ENCODE results near the gene RNPS1.

DNA sequence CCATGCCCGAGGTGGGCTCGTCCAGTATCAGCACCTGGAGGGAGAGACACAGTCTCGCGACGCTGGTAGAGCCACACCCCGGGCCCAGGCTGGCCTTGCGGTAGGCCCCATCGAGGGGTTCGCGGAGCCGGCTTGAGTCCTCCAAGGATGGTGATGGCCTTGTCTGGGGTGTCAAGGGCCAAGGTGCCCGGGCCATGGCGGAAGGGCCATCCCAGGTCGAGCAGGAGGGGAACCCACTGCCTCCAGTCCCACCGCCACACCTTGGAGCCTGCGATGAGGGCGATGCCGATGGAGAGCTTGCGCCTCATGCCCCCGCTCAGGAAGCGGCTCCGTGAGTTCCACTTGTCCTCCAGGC is 29.6 kb upstream of the RNPS1 start:
- no peak for TF ChIP-seq STAT1 (IDR thresholded peaks at IDR 0.05; ENCODE audit: unreplicated experiment)
- TF ChIP-seq, protein P1, sequence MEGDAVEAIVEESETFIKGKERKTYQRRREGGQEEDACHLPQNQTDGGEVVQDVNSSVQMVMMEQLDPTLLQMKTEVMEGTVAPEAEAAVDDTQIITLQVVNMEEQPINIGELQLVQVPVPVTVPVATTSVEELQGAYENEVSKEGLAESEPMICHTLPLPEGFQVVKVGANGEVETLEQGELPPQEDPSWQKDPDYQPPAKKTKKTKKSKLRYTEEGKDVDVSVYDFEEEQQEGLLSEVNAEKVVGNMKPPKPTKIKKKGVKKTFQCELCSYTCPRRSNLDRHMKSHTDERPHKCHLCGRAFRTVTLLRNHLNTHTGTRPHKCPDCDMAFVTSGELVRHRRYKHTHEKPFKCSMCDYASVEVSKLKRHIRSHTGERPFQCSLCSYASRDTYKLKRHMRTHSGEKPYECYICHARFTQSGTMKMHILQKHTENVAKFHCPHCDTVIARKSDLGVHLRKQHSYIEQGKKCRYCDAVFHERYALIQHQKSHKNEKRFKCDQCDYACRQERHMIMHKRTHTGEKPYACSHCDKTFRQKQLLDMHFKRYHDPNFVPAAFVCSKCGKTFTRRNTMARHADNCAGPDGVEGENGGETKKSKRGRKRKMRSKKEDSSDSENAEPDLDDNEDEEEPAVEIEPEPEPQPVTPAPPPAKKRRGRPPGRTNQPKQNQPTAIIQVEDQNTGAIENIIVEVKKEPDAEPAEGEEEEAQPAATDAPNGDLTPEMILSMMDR (conservative IDR thresholded peaks at IDR 0.05; ENCODE audit: low read depth in 2 of 2), result no peak
- no peak for TF ChIP-seq CREB1 (CRISPR knock-in tag; IDR thresholded peaks at IDR 0.05; ENCODE audit: low read depth)
- TF ChIP-seq, protein P2, sequence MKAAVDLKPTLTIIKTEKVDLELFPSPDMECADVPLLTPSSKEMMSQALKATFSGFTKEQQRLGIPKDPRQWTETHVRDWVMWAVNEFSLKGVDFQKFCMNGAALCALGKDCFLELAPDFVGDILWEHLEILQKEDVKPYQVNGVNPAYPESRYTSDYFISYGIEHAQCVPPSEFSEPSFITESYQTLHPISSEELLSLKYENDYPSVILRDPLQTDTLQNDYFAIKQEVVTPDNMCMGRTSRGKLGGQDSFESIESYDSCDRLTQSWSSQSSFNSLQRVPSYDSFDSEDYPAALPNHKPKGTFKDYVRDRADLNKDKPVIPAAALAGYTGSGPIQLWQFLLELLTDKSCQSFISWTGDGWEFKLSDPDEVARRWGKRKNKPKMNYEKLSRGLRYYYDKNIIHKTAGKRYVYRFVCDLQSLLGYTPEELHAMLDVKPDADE (IDR thresholded peaks at IDR 0.05), result no peak
- no peak for TF ChIP-seq POLR2AphosphoS5 (IDR thresholded peaks at IDR 0.05; ENCODE audit: low read depth)
- TF ChIP-seq, protein P3, sequence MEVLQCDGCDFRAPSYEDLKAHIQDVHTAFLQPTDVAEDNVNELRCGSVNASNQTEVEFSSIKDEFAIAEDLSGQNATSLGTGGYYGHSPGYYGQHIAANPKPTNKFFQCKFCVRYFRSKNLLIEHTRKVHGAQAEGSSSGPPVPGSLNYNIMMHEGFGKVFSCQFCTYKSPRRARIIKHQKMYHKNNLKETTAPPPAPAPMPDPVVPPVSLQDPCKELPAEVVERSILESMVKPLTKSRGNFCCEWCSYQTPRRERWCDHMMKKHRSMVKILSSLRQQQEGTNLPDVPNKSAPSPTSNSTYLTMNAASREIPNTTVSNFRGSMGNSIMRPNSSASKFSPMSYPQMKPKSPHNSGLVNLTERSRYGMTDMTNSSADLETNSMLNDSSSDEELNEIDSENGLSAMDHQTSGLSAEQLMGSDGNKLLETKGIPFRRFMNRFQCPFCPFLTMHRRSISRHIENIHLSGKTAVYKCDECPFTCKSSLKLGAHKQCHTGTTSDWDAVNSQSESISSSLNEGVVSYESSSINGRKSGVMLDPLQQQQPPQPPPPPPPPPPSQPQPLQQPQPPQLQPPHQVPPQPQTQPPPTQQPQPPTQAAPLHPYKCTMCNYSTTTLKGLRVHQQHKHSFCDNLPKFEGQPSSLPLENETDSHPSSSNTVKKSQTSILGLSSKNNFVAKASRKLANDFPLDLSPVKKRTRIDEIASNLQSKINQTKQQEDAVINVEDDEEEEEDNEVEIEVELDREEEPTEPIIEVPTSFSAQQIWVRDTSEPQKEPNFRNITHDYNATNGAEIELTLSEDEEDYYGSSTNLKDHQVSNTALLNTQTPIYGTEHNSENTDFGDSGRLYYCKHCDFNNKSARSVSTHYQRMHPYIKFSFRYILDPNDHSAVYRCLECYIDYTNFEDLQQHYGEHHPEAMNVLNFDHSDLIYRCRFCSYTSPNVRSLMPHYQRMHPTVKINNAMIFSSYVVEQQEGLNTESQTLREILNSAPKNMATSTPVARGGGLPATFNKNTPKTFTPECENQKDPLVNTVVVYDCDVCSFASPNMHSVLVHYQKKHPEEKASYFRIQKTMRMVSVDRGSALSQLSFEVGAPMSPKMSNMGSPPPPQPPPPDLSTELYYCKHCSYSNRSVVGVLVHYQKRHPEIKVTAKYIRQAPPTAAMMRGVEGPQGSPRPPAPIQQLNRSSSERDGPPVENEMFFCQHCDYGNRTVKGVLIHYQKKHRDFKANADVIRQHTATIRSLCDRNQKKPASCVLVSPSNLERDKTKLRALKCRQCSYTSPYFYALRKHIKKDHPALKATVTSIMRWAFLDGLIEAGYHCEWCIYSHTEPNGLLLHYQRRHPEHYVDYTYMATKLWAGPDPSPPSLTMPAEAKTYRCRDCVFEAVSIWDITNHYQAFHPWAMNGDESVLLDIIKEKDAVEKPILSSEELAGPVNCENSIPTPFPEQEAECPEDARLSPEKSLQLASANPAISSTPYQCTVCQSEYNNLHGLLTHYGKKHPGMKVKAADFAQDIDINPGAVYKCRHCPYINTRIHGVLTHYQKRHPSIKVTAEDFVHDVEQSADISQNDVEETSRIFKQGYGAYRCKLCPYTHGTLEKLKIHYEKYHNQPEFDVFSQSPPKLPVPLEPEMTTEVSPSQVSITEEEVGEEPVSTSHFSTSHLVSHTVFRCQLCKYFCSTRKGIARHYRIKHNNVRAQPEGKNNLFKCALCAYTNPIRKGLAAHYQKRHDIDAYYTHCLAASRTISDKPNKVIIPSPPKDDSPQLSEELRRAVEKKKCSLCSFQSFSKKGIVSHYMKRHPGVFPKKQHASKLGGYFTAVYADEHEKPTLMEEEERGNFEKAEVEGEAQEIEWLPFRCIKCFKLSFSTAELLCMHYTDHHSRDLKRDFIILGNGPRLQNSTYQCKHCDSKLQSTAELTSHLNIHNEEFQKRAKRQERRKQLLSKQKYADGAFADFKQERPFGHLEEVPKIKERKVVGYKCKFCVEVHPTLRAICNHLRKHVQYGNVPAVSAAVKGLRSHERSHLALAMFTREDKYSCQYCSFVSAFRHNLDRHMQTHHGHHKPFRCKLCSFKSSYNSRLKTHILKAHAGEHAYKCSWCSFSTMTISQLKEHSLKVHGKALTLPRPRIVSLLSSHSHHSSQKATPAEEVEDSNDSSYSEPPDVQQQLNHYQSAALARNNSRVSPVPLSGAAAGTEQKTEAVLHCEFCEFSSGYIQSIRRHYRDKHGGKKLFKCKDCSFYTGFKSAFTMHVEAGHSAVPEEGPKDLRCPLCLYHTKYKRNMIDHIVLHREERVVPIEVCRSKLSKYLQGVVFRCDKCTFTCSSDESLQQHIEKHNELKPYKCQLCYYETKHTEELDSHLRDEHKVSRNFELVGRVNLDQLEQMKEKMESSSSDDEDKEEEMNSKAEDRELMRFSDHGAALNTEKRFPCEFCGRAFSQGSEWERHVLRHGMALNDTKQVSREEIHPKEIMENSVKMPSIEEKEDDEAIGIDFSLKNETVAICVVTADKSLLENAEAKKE (CRISPR knock-in tag; IDR thresholded peaks at IDR 0.05), result no peak
- no peak for TF ChIP-seq EZH2 (IDR thresholded peaks at IDR 0.05; ENCODE audit: low read depth, unreplicated experiment)
- TF ChIP-seq, protein P4, sequence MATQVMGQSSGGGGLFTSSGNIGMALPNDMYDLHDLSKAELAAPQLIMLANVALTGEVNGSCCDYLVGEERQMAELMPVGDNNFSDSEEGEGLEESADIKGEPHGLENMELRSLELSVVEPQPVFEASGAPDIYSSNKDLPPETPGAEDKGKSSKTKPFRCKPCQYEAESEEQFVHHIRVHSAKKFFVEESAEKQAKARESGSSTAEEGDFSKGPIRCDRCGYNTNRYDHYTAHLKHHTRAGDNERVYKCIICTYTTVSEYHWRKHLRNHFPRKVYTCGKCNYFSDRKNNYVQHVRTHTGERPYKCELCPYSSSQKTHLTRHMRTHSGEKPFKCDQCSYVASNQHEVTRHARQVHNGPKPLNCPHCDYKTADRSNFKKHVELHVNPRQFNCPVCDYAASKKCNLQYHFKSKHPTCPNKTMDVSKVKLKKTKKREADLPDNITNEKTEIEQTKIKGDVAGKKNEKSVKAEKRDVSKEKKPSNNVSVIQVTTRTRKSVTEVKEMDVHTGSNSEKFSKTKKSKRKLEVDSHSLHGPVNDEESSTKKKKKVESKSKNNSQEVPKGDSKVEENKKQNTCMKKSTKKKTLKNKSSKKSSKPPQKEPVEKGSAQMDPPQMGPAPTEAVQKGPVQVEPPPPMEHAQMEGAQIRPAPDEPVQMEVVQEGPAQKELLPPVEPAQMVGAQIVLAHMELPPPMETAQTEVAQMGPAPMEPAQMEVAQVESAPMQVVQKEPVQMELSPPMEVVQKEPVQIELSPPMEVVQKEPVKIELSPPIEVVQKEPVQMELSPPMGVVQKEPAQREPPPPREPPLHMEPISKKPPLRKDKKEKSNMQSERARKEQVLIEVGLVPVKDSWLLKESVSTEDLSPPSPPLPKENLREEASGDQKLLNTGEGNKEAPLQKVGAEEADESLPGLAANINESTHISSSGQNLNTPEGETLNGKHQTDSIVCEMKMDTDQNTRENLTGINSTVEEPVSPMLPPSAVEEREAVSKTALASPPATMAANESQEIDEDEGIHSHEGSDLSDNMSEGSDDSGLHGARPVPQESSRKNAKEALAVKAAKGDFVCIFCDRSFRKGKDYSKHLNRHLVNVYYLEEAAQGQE (IDR thresholded peaks at IDR 0.05; ENCODE audit: unreplicated experiment), result no peak

Data from GM23338 (cell line).